Measurements from ENCODE around the gene U2AF1L4.

GRCh38 chr19:35751839-35752745, 6.9 kb upstream of the U2AF1L4 start:
- no peak for TF ChIP-seq POLR2AphosphoS5 (IDR thresholded peaks at IDR 0.05)
- TF ChIP-seq CTCF (IDR thresholded peaks at IDR 0.05; ENCODE audit: poor library complexity, severe bottlenecking): no peak
- no peak for TF ChIP-seq EZH2 (IDR thresholded peaks at IDR 0.05; ENCODE audit: borderline replicate concordance, insufficient read depth, low read length, poor library complexity, severe bottlenecking)
- TF ChIP-seq TAF1 (IDR thresholded peaks at IDR 0.05; ENCODE audit: low read depth): no peak
- TF ChIP-seq EP300 (conservative IDR thresholded peaks at IDR 0.05; ENCODE audit: poor library complexity, severe bottlenecking): no peak
- no peak for TF ChIP-seq MXI1 (conservative IDR thresholded peaks at IDR 0.05; ENCODE audit: poor library complexity, severe bottlenecking)
